ENCODE data around the gene EIF2S2.
A peak's percentile ranks its signal among the peaks of the same experiment; 100 is the strongest.
"Not testable (repeated sequence)": the region's sequence is repeated elsewhere in the genome, so short reads cannot be mapped to it uniquely, and the experiment has no call there.

EIF2S2 gene, protein sequence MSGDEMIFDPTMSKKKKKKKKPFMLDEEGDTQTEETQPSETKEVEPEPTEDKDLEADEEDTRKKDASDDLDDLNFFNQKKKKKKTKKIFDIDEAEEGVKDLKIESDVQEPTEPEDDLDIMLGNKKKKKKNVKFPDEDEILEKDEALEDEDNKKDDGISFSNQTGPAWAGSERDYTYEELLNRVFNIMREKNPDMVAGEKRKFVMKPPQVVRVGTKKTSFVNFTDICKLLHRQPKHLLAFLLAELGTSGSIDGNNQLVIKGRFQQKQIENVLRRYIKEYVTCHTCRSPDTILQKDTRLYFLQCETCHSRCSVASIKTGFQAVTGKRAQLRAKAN

DNA sequence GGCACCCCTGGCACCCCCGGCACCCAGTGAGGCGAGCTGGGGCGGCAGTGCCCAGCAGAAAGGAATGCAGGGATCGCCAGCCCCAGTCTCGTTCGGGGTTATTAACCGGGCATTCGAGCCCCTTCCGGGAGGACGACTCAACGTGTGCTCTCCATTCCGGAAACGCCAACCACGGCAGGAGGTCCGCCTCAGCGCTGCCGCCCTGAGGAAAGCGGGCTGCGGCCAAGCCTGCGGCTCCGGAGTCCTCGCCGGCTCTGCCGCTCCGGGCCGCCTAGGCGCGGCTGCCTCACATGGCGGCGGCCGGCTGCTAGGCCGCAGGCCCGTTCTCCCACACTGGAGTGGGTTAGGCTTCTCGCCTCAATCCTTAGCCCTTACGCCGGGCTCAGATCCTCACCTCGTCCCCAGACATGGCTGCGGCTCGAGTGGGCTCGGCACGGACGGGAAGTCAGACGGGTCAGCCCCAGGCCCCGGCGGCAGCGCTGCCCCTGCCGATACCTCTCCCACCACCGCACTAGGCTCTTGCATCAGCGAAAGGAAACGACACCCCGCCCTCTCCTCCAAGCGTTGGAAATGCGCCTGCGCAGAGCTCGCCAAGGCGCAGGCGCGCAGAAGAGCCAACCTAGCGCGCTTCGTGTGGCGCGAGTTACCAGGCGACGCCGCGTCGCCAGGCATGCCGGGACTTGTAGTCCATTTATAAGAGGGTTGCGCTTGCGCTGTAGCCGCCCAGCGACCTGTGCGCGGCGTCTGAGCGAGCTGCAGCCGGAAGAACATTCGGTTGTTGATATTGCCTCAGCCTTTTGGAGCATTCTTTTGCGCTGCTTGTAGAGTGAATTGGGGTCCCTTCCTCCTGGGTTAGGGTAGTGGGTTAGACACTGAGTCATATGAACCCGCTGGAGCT, at the start of gene EIF2S2:
Gene EIF2S2, minus strand, starts transcription at position 542 of the 898 bp plus-strand sequence. Its CDS starts 133 bp downstream, at position 409.
- DNase-seq (ENCODE audit: low spot score) = peak; percentile 97
- TF ChIP-seq, protein P1, sequence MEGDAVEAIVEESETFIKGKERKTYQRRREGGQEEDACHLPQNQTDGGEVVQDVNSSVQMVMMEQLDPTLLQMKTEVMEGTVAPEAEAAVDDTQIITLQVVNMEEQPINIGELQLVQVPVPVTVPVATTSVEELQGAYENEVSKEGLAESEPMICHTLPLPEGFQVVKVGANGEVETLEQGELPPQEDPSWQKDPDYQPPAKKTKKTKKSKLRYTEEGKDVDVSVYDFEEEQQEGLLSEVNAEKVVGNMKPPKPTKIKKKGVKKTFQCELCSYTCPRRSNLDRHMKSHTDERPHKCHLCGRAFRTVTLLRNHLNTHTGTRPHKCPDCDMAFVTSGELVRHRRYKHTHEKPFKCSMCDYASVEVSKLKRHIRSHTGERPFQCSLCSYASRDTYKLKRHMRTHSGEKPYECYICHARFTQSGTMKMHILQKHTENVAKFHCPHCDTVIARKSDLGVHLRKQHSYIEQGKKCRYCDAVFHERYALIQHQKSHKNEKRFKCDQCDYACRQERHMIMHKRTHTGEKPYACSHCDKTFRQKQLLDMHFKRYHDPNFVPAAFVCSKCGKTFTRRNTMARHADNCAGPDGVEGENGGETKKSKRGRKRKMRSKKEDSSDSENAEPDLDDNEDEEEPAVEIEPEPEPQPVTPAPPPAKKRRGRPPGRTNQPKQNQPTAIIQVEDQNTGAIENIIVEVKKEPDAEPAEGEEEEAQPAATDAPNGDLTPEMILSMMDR (IDR thresholded peaks at IDR 0.05; ENCODE audit: extremely low read depth, insufficient read depth, missing control alignments) = no peak
- in situ Hi-C loops (cut with MboI; ENCODE audit: low pct_unique_long_range_greater_than_20kb, low sequenced_read_pairs, unreplicated experiment) = no loop called here

DNA sequence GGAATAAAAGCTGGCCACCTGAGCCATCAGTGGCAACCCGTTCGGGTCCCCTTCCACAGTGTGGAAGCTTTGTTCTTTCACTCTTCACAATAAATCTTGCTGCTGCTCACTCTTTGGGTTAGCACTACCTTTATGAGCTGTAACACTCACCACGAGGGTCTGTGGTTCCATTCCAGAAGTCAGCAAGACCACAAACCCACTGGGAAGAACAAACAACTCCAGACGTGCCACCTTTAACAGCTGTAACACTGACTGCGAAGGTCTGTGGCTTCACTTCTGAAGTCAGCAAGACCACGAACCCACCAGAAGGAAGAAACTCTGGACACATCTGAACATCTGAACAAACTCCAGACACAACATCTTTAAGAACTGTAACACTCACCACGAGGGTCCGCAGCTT, 45.7 kb upstream of the EIF2S2 start:
- DNase-seq (ENCODE audit: low spot score); in situ Hi-C loops (cut with MboI; ENCODE audit: low pct_unique_long_range_greater_than_20kb, low sequenced_read_pairs, unreplicated experiment): not testable (repeated sequence)

DNA sequence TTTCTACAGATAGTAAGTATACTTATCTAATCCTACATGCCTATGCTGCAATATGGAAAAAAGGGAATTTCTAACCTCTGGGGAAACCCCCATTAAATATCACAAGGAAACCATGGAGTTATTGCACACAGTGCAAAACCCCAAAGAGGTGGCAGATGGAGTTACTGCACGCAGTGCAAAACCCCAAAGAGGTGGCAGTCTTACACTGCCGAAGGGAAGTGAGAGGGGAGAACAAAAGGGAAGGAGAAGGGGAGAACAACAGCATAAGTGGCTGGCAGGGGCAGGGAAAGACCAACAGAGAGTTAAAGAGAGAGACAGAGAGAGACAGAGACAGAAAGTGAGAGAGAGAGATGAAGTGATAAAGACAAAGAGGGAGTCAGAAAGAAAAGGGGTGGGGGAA, 43.8 kb upstream of the EIF2S2 start:
- in situ Hi-C loops (cut with MboI; ENCODE audit: low pct_unique_long_range_greater_than_20kb, low sequenced_read_pairs, unreplicated experiment) = no loop called here
- no peak for DNase-seq (ENCODE audit: low spot score)
- TF ChIP-seq, protein P1 (IDR thresholded peaks at IDR 0.05; ENCODE audit: extremely low read depth, insufficient read depth, missing control alignments) = no peak

DNA sequence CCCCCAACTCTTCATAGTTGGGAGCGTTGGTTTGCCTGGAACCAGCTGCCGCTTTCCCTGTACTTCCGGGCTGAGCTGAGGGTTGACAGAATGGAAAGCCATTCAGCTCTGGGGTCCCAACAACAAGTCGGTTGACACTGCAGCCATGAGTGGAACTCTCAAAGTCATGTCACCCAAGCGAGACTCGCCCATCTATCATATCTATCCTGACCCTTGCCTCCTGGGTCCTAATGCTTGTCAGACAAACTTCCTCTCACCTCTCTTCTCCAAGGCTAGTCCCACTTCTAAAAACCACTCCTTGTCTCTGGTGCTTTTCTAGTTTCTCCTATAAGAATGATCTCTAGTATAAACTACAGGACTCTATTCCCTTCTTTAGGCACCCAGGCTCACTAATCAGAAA, 41.1 kb upstream of the EIF2S2 start:
- in situ Hi-C loops (cut with MboI; ENCODE audit: low pct_unique_long_range_greater_than_20kb, low sequenced_read_pairs, unreplicated experiment) = not testable (repeated sequence)

DNA sequence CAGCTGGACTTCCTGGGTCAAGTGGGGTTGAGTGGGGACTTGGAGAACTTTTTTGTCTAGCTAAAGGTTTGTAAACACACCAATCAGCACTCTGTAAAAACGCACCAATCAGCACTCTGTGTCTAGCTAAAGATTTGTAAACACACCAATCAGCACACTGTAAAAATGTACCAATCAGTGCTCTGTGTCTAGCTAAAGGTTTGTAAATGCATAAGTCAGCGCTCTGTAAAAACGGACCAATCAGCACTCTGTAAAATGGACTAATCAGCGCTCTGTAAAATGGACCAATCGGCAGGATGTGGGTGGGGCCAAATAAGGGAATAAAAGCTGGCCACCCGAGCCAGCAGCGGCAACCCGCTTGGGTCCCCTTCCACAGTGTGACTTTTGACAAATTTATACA, 40.0 kb upstream of the EIF2S2 start:
- in situ Hi-C loops (cut with MboI; ENCODE audit: low pct_unique_long_range_greater_than_20kb, low sequenced_read_pairs, unreplicated experiment); DNase-seq (ENCODE audit: low spot score): not testable (repeated sequence)

More for the DNA sequence above, 41.1 kb upstream of the EIF2S2 start:
- not testable (repeated sequence) for DNase-seq (ENCODE audit: low spot score)

DNA sequence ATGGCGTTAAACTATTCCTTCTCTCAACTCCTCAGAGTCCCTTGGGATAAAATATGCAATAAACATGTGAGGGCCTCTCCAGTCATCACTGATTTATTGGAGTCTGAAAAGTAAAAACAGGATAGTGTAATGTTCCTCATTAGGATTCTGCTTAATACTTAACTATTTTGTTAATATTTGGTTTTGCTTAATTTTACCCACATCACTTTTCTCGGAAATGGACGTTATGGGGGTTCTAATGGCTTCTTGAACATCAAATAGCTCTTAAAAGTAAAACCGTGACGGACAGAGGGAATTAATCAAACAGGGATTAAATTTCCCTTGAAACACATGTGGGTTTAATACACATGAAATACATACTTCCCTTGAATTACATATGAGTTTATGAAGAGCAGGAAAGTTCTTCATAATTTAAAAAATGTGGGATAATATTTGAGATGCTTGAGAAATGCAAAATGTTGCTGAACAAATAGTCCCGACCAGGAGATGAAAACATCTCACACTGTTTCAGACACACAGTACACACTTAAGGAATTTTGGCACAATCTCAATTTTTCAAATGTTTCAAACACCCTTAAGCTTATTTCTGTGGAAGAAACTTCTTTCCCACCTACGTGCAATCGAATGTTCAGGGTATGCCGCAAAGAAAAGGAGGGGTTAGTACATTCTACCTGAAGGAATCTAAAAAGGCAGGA, 38.4 kb upstream of the EIF2S2 start:
- DNase-seq (ENCODE audit: low spot score) = no peak
- in situ Hi-C loops (cut with MboI; ENCODE audit: low pct_unique_long_range_greater_than_20kb, low sequenced_read_pairs, unreplicated experiment) = no loop called here
- TF ChIP-seq, protein P1 (IDR thresholded peaks at IDR 0.05; ENCODE audit: extremely low read depth, insufficient read depth, missing control alignments) = no peak

DNA sequence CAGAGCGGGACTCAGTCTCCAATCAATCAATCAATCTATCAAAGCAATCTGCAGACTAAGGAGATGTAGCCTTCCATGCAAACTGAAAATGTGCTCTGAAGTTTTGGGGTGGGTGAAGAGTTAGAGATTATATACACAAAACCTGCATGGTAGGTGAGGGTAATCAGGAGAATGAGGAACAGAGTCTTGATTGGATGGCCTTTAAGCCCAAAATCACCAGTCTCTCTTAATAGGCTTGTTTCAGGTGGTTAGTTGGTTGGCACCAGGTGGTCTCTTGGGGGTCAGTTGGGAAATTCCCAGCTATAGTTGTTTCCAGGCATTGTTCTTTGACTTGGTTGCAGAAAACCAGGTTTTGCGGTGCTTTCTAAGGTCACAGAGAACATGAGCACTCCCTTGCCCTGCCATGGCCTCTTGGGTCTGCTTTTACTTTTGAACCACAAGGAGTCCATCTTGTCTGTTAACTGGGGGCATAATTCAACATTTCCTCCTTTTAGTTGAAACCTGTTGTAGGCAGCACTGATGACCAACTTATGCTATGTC, 33.3 kb upstream of the EIF2S2 start:
- in situ Hi-C loops (cut with MboI; ENCODE audit: low pct_unique_long_range_greater_than_20kb, low sequenced_read_pairs, unreplicated experiment) = no loop called here
- no peak for DNase-seq (ENCODE audit: low spot score)
- TF ChIP-seq, protein P1 (IDR thresholded peaks at IDR 0.05; ENCODE audit: extremely low read depth, insufficient read depth, missing control alignments) = no peak
